Right ventricle myocardium inferior (tissue), 1 donor: ENCODE measurements around the gene SLC22A17. TPM values are rescaled to one million over a fixed set of nuclear protein-coding genes. Genes with fewer than 3 reads are reported as not detected.

Experiments
- ATAC-seq: fragments of 200-7000 bp; cut with Tn5 transposase; one replicate; pipeline ENCODE4 v1.9.1; 2020; ENCODE audit warnings: mild to moderate bottlenecking, moderate library complexity
- DNase-seq: peaks from one replicate; pipeline ENCODE4 v3.0.0; 2021; ENCODE audit errors: missing footprints
- intact Hi-C: fragments of 100-400 bp; cut with DNase I; formaldehyde crosslinking; loops from one replicate; pipeline ENCODE4 v1.11.0; 2022
- microRNA-seq: library from miRNA; unstranded; fragments of <30 nt; microRNA quantifications from one replicate; pipeline ENCODE4 v1.2.0, GENCODE V29; 2020
- total RNA-seq: library from RNA; stranded (reverse); fragmentation: NEBNext Ultra II Directional; extraction: Animal tissue kit (Norgen Biotek cat#: 25700); gene quantifications from one replicate; pipeline ENCODE4 v1.2.1, GENCODE V29; 2021
- donor health status: DM: no; HTN: yes; CAD: no; lungs with severe emphysema.

The SLC22A17 gene
- total RNA-seq, 1 donor from 2014 or later, result 10.1 TPM

DNA sequence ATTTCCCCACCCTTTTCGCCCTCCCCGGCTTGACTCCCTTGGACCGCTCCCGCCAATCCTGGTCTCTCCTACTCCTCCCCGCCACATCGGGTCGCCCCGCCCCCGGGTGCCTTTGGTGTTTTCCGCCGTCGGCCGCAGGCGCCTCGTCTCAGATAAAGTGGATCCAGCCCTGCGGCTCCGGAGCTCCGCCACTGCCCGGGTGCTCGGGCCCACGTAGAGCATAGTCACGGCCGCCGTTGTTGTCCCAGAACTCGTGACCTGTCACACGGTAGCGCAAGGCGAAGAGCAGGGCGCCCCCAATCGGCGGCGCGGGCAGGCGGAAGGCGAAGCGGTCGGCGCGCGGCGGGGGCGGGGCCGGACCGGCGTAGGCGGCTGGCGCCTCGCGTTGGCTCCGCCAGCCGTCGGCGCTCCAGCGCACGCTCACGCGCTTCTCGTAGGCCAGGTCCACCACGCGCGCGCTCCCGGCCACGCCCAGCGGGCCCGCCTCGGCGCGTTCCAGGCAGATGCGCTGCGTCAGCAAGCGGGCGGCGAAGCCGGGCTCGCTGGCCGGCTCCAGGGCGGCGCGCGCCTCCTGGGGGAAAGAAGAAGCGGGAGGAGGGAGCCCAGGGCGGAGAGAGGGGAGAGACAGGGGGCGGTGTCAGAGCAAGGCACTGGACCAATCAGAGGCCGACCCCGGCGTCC, 51.3 kb downstream of the SLC22A17 start:
- peak; percentile 90 for ATAC-seq
- intact Hi-C loops, result loop anchor here (1.0 to 5.0 kb wide), 2 partner anchors 20 to 166 kb away; partner anchors contain the start of genes NGDN and PABPN1
- DNase-seq, result peak; percentile 99

DNA sequence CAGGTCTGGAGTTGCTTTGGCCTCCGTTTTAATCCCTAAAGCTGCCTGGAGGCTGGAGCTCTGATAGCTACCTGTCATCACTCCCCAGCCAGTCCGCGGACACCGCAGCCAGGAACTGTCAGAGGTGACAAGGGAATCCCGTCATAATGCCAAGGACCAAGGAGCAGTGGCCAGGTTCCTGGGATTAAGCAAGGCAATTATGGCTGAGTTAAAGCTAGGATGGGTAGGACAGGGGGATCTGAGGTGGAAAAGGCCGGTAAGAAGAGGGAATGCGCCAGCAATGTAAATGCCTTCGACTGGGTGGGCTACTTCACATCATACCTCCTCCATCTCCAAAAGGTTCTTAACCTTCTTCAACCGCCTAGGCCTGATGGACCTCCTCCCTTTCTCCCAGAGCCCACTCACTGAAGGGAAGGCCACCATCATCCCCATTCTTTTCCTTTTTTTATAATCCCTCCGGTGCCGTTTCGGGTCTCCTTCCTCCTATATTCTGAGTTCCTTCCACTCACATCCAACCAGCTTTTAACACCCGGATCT, 51.9 kb downstream of the SLC22A17 start:
- DNase-seq (peak; percentile 82), ATAC-seq (peak; percentile 39)
- intact Hi-C loops, result loop anchor here (1.0 to 5.0 kb wide), 2 partner anchors 21 to 167 kb away; partner anchors contain the start of genes NGDN and PABPN1

DNA sequence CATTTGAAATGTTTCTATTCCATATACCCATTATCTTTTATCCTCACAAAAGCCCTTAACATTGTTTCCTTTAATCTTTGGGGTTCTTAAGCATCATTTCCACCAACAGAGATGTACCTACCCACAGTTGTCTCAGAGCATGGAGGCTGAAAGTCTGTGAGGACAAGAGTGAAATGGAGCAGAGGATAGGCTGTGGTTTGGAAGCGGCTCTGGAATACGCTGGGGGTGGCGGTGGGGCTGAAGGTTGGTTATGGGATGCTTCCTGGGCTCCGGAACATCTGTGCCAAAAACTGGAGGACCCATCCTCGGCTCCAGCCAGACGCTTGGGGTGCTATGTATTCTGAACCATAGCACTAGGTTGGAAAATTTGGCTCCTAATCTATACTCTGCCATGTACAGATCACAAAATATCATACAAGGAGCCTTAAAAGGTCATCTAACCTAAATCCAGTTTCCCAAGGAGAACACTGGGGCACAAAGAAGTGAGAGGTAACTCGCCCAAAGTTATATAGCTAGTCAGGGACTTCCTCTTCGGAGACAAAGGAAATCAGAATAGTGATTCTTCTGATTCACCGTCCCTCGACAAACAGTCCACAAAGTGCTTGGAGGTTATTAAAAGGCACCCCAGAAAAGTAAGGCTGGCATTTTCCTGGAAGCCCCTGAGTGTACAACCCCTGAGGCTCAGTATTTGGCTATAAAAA, 52.6 kb downstream of the SLC22A17 start:
- DNase-seq (no peak), ATAC-seq (no peak)
- intact Hi-C loops, result loop anchor here (5.0 kb wide), 2 partner anchors 167 to 178 kb away; partner anchors contain the start of gene NGDN

DNA sequence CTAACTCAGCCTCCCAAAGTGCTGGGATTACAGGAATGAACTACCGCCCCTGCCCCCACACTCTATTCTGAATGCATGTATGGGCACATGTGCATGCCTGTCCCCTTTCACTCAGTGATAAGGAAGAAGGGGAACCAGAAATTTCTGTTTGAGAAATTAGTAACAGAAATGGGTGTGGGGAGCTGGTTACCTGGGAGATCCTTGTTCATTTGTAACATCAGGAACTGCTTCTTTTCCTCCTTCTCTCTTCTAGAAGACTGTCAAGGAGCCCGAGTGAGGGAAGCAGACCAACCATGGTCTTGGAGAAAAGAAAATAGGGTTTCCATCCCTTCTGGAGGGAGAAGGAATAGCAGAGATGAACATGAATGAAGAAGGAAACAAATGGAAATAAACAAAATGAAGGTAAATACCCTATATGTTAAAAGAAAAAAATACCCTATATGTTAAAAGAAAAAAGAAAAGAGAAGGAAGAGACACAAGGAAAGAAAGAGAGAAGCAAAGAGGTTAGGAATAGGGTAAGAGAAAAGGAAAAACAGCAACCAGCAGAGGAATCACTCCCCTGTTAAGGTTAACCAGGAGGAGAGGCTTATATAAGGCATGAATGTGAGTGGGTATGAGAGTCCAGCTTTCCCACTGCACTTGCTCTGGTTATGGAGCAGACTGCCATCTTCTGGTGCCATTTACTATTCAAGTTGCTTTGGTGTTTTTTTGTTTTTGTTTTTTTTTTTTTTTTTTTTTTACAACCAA, 53.3 kb downstream of the SLC22A17 start:
- ATAC-seq, result no peak
- DNase-seq, result no peak
- intact Hi-C loops, result loop anchor here (5.0 kb wide), 1 partner anchor 177 kb away; no protein-coding TSS in a partner anchor

DNA sequence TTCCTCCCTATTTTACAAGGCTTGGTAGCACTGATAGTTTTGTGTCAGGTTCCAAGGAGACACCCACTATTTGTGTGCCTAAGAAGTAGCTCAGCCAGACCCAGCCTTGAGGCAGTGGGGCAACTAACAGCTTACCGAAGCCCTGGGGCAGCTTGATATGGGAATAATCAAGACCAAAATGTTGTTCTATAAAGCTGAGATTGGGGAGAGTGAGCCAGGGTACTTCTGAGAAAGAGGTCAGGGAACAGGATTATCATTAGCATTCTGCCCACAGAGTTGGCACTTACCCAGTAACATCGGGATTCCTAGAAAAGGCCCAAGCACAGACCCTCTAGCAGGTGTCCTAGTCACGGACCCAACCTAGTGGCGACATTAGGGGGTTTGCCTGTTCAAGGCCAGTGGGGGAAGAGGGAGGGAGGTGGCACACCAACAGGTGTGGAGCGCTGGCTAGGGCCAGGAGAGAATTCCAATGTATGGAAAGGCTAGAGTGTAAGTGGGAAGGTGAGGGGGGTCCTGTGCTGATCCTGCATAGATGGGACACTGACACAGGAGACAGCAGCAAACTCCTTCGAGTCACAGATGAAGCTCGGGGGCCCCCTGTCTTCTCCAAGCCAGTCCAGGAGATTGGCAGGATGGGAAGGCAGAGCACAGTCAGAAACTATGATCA, 54.9 kb downstream of the SLC22A17 start:
- ATAC-seq, result no peak
- no peak for DNase-seq
- intact Hi-C loops, result loop anchor here (5.0 kb wide), 1 partner anchor 175 kb away; no protein-coding TSS in a partner anchor

DNA sequence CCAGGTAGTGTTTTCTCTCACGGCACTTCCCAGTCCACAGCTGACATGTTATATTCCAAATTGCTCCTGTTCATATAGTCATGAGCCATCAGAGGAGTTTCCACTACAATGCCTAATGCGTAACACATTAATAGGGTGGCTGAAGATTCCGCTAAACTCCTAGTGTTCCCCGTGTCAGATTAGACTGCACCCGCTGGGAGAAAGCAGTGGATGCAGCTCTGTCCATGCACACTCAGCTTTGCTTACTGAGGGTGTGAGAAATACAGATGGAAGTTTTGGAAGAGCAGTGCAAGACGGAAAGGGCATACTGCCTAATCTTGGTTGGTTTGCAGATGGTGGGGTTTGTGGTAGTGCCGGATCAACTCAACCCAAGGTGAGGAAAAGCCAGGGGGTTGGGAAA, 55.6 kb downstream of the SLC22A17 start:
- DNase-seq, result no peak
- ATAC-seq, result no peak
- intact Hi-C loops, result loop anchor here (5.0 kb wide), 1 partner anchor 175 kb away; no protein-coding TSS in a partner anchor

Small RNA genes lying within 50 kb of the gene (microRNA-seq; reads per million reads assigned to microRNA genes)
- gene MIR208A, result 3,107 reads per million, percentile 89 among the genes with 10 or more reads in this experiment

Other genes starting within 250 kb of the SLC22A17 start
- not detected for gene CIROP, start 247.9 kb downstream of the SLC22A17 start, total RNA-seq
- gene CEBPE, start 233.6 kb downstream of the SLC22A17 start, total RNA-seq, result not detected
- gene SLC7A8, start 169.2 kb downstream of the SLC22A17 start, total RNA-seq, result 11.5 TPM
- gene RNF212B, start 115.0 kb downstream of the SLC22A17 start, total RNA-seq, result not detected
- gene HOMEZ, start 66.8 kb downstream of the SLC22A17 start, total RNA-seq, result 8.0 TPM
- gene PPP1R3E, start 50.0 kb downstream of the SLC22A17 start, total RNA-seq, result 7.9 TPM
- gene BCL2L2, start 46.1 kb downstream of the SLC22A17 start, total RNA-seq, result 35.4 TPM
- gene PABPN1, start 31.4 kb downstream of the SLC22A17 start, total RNA-seq, result 73.7 TPM
- gene EFS, start 12.3 kb upstream of the SLC22A17 start, total RNA-seq, result 4.0 TPM
- not detected for gene IL25, start 19.9 kb upstream of the SLC22A17 start, total RNA-seq
- gene CMTM5, start 24.2 kb upstream of the SLC22A17 start, total RNA-seq, result 0.92 TPM
- 3,910 TPM for gene MYH6, start 55.4 kb upstream of the SLC22A17 start, total RNA-seq
- gene MYH7, start 82.8 kb upstream of the SLC22A17 start, total RNA-seq, result 11,833 TPM
- 19.8 TPM for gene NGDN, start 116.8 kb upstream of the SLC22A17 start, total RNA-seq
- gene ZFHX2, start 198.9 kb upstream of the SLC22A17 start, total RNA-seq, result 0.60 TPM
- 16.0 TPM for gene THTPA, start 203.4 kb upstream of the SLC22A17 start, total RNA-seq
- 15.5 TPM for gene AP1G2, start 214.9 kb upstream of the SLC22A17 start, total RNA-seq
- gene JPH4, start 225.9 kb upstream of the SLC22A17 start, total RNA-seq, result 0.24 TPM